H1 (cell line): ENCODE results near the gene HES2.

ENCODE experiments used
- CBX8 ChIP-seq: fragments of 300-800, 300-1000 bp; sonication (generic); IDR thresholded peaks from 2 replicates; pipeline ENCODE4 v1.7.1; 2016; ENCODE audit warnings: low read depth, low read length, borderline replicate concordance
- POLR2A ChIP-seq, 2 experiments: IDR thresholded peaks; 1 replicate in 1 of 2; 2 replicates in 1 of 2; pipeline ENCODE4 v1.6.1; 2011; ENCODE audit warnings: low read depth in 2 of 2, low read length in 2 of 2, mild to moderate bottlenecking in 2 of 2; ENCODE audit errors: control extremely low read depth in 1 of 2
- POLR2AphosphoS5 ChIP-seq: IDR thresholded peaks from 2 replicates; pipeline ENCODE4 v1.6.1; 2011; ENCODE audit warnings: low read depth, low read length
- RAD21 ChIP-seq, 2 experiments: IDR thresholded peaks in 1 of 2; conservative IDR thresholded peaks in 1 of 2; 2 replicates each; pipeline ENCODE4 v1.6.1; 2011; ENCODE audit warnings: low read depth in 2 of 2, low read length in 2 of 2, improper control_type of control experiment in 1 of 2, inconsistent platforms in 1 of 2, mild to moderate bottlenecking in 1 of 2, moderate library complexity in 1 of 2
- SIN3A ChIP-seq, 2 experiments: IDR thresholded peaks in 1 of 2; conservative IDR thresholded peaks in 1 of 2; 2 replicates each; pipeline ENCODE4 v1.6.1; 2011 to 2012; ENCODE audit warnings: low read length in 2 of 2, improper control_type of control experiment in 1 of 2, low read depth in 1 of 2, mild to moderate bottlenecking in 1 of 2
- SP4 ChIP-seq: IDR thresholded peaks from 2 replicates; pipeline ENCODE4 v1.6.1; 2012; ENCODE audit warnings: low read length, inconsistent platforms
- TEAD4 ChIP-seq: IDR thresholded peaks from 2 replicates; pipeline ENCODE4 v1.6.1; 2012; ENCODE audit warnings: low read depth, low read length, inconsistent platforms, mixed read lengths
- TF ChIP-seq, protein P1 (sequence below), 3 experiments: IDR thresholded peaks; 1 replicate in 2 of 3; 2 replicates in 1 of 3; pipeline versions ENCODE4 v1.5.1 to v1.6.1; 2011; ENCODE audit warnings: low read length in 3 of 3, mild to moderate bottlenecking in 3 of 3, inconsistent platforms in 2 of 3, low read depth in 1 of 3, moderate library complexity in 1 of 3; ENCODE audit not compliant: insufficient read depth in 1 of 3; ENCODE audit errors: control extremely low read depth in 1 of 3

DNA sequence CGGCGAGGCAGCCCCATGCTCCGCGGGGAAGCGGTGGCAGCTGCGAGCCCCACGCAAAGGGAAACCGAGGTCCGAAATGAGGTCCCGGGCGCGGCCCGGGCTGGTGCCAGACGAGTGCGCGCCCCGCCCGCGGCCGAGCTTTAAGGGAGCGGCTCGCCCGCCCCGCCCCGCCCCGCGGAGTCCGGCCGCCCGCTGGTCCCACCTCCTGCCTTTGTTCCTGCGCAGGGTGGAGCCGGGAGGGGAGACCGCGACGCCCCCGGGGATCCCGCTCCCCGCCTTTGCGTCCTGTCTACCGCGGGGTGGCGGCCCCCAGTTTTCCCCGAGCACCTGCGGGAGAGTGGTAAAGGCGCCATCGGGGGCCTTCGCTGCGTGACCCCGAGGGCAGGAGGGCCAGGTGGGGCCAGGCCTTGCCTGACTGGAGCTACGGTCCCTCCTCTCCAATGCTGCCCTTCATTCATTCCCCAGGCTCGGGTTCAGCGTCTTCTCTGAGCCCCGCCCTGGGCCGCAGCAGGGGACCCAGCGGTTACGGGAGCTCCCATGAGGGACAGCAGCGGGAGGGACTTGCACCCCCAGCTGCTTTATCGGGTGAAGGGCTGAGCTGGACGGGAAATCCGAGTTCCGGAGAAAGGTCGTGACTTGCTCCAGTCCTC is at the start of gene HES2:
- TF ChIP-seq TEAD4 (no peak), POLR2A (IDR thresholded peaks at IDR 0.05; ENCODE audit: control extremely low read depth in 1 of 2, low read depth in 2 of 2, low read length in 2 of 2) (no peak), RAD21 (IDR thresholded peaks at IDR 0.05 in 1 of 2, conservative IDR thresholded peaks at IDR 0.05 in 1 of 2; ENCODE audit: low read depth in 2 of 2, low read length in 2 of 2) (no peak), SP4 (no peak), CBX8 (no peak), SIN3A (conservative IDR thresholded peaks at IDR 0.05 in 1 of 2, IDR thresholded peaks at IDR 0.05 in 1 of 2; ENCODE audit: low read depth in 1 of 2, low read length in 2 of 2) (0 out of 4 replicates have a peak, but pooled peaks of 1 of the 2 experiments have one; percentile 27), POLR2AphosphoS5 (no peak)
- TF ChIP-seq, protein P1, sequence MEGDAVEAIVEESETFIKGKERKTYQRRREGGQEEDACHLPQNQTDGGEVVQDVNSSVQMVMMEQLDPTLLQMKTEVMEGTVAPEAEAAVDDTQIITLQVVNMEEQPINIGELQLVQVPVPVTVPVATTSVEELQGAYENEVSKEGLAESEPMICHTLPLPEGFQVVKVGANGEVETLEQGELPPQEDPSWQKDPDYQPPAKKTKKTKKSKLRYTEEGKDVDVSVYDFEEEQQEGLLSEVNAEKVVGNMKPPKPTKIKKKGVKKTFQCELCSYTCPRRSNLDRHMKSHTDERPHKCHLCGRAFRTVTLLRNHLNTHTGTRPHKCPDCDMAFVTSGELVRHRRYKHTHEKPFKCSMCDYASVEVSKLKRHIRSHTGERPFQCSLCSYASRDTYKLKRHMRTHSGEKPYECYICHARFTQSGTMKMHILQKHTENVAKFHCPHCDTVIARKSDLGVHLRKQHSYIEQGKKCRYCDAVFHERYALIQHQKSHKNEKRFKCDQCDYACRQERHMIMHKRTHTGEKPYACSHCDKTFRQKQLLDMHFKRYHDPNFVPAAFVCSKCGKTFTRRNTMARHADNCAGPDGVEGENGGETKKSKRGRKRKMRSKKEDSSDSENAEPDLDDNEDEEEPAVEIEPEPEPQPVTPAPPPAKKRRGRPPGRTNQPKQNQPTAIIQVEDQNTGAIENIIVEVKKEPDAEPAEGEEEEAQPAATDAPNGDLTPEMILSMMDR (IDR thresholded peaks at IDR 0.05; ENCODE audit: control extremely low read depth in 1 of 3, insufficient read depth in 1 of 3, low read depth in 1 of 3, low read length in 3 of 3): no peak
